Measurements from ENCODE around the gene PCSK4. TPM values are rescaled to one million over a fixed set of nuclear protein-coding genes. Genes with fewer than 3 reads are reported as not detected.

Gene PCSK4
- polyA plus RNA-seq, 1 experiment = 0.40 TPM

DNA sequence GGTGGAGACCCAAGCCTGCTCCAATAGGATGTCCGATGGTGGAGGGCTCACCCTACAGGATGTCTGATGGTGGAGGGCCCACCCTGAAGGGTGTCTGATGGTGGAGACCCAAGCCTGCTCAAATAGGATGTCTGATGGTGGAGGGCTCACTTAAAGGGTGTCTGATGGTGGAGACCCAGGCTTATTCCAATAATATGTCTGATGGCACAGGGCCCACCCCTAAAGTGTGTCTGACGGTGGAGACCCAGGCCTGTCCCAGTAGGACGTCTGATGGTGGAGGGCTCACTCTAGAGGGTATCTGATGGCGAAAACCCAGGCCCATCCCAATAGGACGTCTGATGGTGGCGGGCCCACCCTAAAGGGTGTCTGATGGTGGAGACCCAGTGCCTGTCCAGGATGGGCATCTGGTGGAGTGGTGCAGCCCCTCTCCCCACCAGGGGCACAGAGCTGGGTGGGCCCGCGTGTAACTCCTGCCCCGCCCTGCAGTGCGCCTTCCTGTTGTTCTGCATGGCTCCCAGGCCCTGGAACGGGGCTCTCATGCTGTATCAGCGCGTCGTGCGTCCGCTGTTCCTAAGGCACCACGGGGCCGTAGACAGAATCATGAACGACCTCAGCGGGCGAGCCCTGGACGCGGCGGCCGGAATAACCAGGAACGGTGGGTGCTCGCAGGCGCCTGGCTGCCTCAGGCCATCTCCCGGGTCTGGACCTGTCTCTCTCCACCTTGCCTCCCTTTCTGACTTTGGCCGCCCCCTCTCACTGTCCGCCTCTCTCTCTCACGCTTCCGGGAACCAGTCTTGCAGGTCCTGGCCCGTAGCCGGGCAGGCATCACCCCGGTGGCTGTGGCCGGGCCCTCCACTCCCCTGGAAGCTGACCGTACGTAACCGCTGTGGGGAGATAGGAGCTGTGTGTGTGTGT is 5.9 kb upstream of the PCSK4 start:
- H3K27ac ChIP-seq (ENCODE audit: low read depth, low read length) = no peak overlapping the region
- H3K27me3 ChIP-seq (ENCODE audit: control insufficient read depth, insufficient read depth, low read length) = peaks cover 14% of the 10 kb centered on the region
- POLR2A ChIA-PET = no interaction called here
- no peak for DNase-seq (ENCODE audit: low read depth, low spot score)
- CTCF ChIA-PET = no interaction called here
- TF ChIP-seq, protein P1, sequence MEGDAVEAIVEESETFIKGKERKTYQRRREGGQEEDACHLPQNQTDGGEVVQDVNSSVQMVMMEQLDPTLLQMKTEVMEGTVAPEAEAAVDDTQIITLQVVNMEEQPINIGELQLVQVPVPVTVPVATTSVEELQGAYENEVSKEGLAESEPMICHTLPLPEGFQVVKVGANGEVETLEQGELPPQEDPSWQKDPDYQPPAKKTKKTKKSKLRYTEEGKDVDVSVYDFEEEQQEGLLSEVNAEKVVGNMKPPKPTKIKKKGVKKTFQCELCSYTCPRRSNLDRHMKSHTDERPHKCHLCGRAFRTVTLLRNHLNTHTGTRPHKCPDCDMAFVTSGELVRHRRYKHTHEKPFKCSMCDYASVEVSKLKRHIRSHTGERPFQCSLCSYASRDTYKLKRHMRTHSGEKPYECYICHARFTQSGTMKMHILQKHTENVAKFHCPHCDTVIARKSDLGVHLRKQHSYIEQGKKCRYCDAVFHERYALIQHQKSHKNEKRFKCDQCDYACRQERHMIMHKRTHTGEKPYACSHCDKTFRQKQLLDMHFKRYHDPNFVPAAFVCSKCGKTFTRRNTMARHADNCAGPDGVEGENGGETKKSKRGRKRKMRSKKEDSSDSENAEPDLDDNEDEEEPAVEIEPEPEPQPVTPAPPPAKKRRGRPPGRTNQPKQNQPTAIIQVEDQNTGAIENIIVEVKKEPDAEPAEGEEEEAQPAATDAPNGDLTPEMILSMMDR (IDR thresholded peaks at IDR 0.05; ENCODE audit: low read depth, low read length) = no peak
- H3K4me3 ChIP-seq (ENCODE audit: low read depth, low read length) = no peak overlapping the region
- H3K9me3 ChIP-seq (ENCODE audit: control insufficient read depth, insufficient read depth, low read length) = peaks cover 4% of the 10 kb centered on the region

DNA sequence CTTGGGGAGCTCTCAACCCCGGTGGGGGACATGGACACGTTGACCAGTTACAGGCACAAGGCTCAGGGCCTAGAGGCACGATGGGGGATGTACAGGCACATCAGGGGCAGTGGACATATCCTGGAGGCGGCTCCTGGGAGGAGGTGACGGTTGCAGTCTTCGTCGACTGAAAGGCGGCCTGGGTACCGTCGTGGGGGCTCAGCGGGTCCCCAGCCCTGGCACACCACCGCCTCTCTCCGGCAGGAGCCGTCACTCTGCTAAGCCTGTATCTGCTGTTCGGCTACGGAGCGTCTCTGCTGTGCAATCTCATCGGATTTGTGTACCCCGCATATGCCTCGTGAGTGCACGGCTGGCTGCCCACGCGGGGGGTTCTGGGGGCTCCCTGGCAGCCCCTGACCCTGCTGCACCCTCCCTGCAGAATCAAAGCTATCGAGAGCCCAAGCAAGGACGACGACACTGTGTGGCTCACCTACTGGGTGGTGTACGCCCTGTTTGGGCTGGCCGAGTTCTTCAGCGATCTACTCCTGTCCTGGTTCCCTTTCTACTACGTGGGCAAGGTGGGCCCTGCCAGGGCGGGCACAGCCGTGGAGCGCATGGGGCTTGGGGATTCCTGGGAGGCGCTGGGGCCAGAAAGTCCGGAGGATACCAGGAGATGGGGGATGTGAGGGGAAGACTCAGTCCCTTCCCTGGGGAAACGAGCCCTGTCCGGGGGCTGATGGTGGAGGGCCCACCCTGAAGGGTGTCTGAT is 5.1 kb upstream of the PCSK4 start:
- POLR2A ChIA-PET = no interaction called here
- TF ChIP-seq, protein P1 (IDR thresholded peaks at IDR 0.05; ENCODE audit: low read depth, low read length) = no peak
- Histone ChIP-seq H3K4me3 (ENCODE audit: low read depth, low read length) (no peak overlapping the region), H3K27me3 (ENCODE audit: control insufficient read depth, insufficient read depth, low read length) (peaks cover 13% of the 10 kb centered on the region), H3K9me3 (ENCODE audit: control insufficient read depth, insufficient read depth, low read length) (peaks cover 4% of the 10 kb centered on the region), H3K27ac (ENCODE audit: low read depth, low read length) (no peak overlapping the region)
- DNase-seq (ENCODE audit: low read depth, low spot score) = no peak
- CTCF ChIA-PET = no interaction called here

DNA sequence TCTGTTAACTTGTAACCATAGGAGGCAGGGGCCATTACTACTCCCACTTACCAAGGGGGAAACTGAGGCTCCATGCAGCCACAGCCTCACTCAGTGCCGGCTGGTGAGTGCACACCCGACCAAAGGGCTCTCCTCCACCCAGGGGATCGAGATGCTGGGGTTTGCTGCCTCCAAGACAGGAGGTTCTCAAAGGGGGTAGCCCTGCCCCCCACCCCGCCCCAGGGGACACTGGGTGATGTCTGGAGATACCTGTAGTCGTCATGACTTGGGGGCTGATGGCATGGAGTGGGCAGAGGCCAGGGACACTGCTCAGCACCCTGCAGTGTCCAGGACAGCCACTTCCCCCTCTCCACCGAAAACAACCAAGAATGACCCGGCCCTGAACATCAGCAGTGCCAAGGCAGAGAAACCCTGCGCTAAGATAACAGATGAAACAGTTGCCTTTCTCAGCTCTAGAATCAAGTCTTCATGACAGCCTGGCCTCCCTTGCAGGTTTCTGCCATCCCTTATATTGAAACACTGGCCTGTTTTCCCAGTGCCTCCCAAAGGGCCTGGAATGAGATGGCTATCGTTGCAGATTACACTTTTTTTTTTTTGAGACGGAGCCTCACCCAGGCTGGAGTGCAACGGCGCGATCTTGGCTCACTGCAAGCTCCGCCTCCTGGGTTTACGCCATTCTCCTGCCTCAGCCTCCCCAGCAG is 4.1 kb upstream of the PCSK4 start:
- Histone ChIP-seq H3K9me3 (ENCODE audit: control insufficient read depth, insufficient read depth, low read length) (no peaks in the 10 kb centered on the region; the same call in 1 of the 2 replicates), H3K27ac (ENCODE audit: low read depth, low read length) (no peak overlapping the region), H3K4me3 (ENCODE audit: low read depth, low read length) (no peak overlapping the region), H3K27me3 (ENCODE audit: control insufficient read depth, insufficient read depth, low read length) (peaks cover 13% of the 10 kb centered on the region)
- ChIA-PET CTCF (no interaction called here), POLR2A (no interaction called here)
- no peak for DNase-seq (ENCODE audit: low read depth, low spot score)
- TF ChIP-seq, protein P1 (IDR thresholded peaks at IDR 0.05; ENCODE audit: low read depth, low read length) = no peak

DNA sequence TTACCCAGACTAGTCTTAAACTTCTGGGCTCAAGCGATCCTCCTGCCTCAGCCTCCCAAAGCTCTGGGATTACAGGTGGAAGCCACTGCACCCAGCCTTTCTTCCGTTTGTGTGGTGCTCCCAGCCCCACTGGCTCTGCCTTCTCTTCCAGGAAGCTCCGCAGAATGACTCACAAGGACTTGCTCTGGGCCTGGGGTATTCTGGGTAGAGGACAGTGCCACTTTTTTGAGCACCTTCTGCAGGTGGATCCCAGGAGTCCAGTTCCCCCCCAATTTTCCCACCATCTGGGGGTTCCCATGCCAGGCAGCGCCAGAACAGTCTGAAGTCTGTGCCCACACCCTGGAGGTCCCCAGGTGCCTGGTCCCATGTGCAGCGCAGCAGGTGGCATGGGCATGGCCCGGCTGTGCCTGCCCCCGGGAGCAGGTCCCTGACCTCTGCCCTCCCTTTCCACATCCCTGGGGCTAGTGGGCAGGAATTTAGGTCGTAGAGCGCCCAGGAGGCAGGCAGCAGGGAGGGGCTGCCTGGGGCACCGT is 2.4 kb upstream of the PCSK4 start:
- H3K27me3 ChIP-seq (ENCODE audit: control insufficient read depth, insufficient read depth, low read length) = peaks cover 13% of the 10 kb centered on the region
- H3K27ac ChIP-seq (ENCODE audit: low read depth, low read length) = no peak overlapping the region
- no peaks in the 10 kb centered on the region; the same call in 1 of the 2 replicates for H3K9me3 ChIP-seq (ENCODE audit: control insufficient read depth, insufficient read depth, low read length)
- TF ChIP-seq, protein P1 (IDR thresholded peaks at IDR 0.05; ENCODE audit: low read depth, low read length) = no peak
- ChIA-PET POLR2A (no interaction called here), CTCF (no interaction called here)
- DNase-seq (ENCODE audit: low read depth, low spot score) = no peak
- H3K4me3 ChIP-seq (ENCODE audit: low read depth, low read length) = no peak overlapping the region
